ENCODE data around the gene SQOR. TPM values are rescaled to one million over a fixed set of nuclear protein-coding genes. Genes with fewer than 3 reads are reported as not detected.

Gene SQOR
- total RNA-seq, 2 donors from 2014 or later: 29.4 to 83.8 TPM

- 97% methylated on average over 3 of the region's 3 CpGs for WGBS
Observed at GRCh38 chr15:45728641-45729040, 93.8 kb downstream of the SQOR start.

GRCh38 chr15:45729141-45729540 lies 94.3 kb downstream of the SQOR start:
- no peaks in the 10 kb centered on the region for H3K36me3 ChIP-seq
- intact Hi-C loops (cut with DNase I): no loop called here
- TF ChIP-seq POLR2AphosphoS5 (IDR thresholded peaks at IDR 0.05) (no peak), CTCF (IDR thresholded peaks at IDR 0.05) (no peak), POLR2A (IDR thresholded peaks at IDR 0.05) (no peak)
- H3K9me3 ChIP-seq: no peaks in the 10 kb centered on the region
- no peaks in the 10 kb centered on the region for H3K27me3 ChIP-seq (replicated peaks; ENCODE audit: insufficient read depth)
- H3K4me3 ChIP-seq: no peak overlapping the region
- H3K4me1 ChIP-seq (replicated peaks): no peaks in the 10 kb centered on the region
- WGBS: 76% methylated on average over 7 of the region's 7 CpGs
- no peak for DNase-seq (ENCODE audit: low spot score)
- no peak overlapping the region for H3K27ac ChIP-seq

More at GRCh38 chr15:45728641-45729040, 93.8 kb downstream of the SQOR start:
- intact Hi-C loops (cut with DNase I): no loop called here
- TF ChIP-seq CTCF (IDR thresholded peaks at IDR 0.05) (no peak), POLR2A (IDR thresholded peaks at IDR 0.05) (no peak), POLR2AphosphoS5 (IDR thresholded peaks at IDR 0.05) (no peak)
- DNase-seq (ENCODE audit: low spot score): no peak
- no peak overlapping the region for H3K4me3 ChIP-seq
- no peak overlapping the region for H3K27ac ChIP-seq
- no peaks in the 10 kb centered on the region for H3K9me3 ChIP-seq
- no peaks in the 10 kb centered on the region for H3K27me3 ChIP-seq (replicated peaks; ENCODE audit: insufficient read depth)
- H3K36me3 ChIP-seq: no peaks in the 10 kb centered on the region
- no peaks in the 10 kb centered on the region for H3K4me1 ChIP-seq (replicated peaks)

- H3K27me3 ChIP-seq (replicated peaks; ENCODE audit: insufficient read depth): no peaks in the 10 kb centered on the region
- no peak overlapping the region for H3K27ac ChIP-seq
- intact Hi-C loops (cut with DNase I): no loop called here
- no peak for DNase-seq (ENCODE audit: low spot score)
- no peaks in the 10 kb centered on the region for H3K9me3 ChIP-seq
- H3K36me3 ChIP-seq: no peaks in the 10 kb centered on the region
- no peak for TF ChIP-seq CTCF (IDR thresholded peaks at IDR 0.05)
- TF ChIP-seq POLR2AphosphoS5 (IDR thresholded peaks at IDR 0.05): no peak
- TF ChIP-seq POLR2A (IDR thresholded peaks at IDR 0.05): no peak
- no peaks in the 10 kb centered on the region for H3K4me1 ChIP-seq (replicated peaks)
- 95% methylated on average over 1 of the region's 1 CpG for WGBS
- H3K4me3 ChIP-seq: no peak overlapping the region
Observed at GRCh38 chr15:45731343-45731742, 96.5 kb downstream of the SQOR start.

- H3K4me1 ChIP-seq (replicated peaks): no peaks in the 10 kb centered on the region
- no peaks in the 10 kb centered on the region for H3K27me3 ChIP-seq (replicated peaks; ENCODE audit: insufficient read depth)
- H3K27ac ChIP-seq: no peak overlapping the region
- TF ChIP-seq CTCF (IDR thresholded peaks at IDR 0.05) (no peak), POLR2AphosphoS5 (IDR thresholded peaks at IDR 0.05) (no peak), POLR2A (IDR thresholded peaks at IDR 0.05) (no peak)
- 5% methylated on average over 2 of the region's 2 CpGs for WGBS
- intact Hi-C loops (cut with DNase I): no loop called here
- no peak overlapping the region for H3K4me3 ChIP-seq
- no peaks in the 10 kb centered on the region for H3K9me3 ChIP-seq
- no peaks in the 10 kb centered on the region for H3K36me3 ChIP-seq
- peak; percentile 65 for DNase-seq (ENCODE audit: low spot score)
Observed at GRCh38 chr15:45732662-45733061, 97.8 kb downstream of the SQOR start.

DNA sequence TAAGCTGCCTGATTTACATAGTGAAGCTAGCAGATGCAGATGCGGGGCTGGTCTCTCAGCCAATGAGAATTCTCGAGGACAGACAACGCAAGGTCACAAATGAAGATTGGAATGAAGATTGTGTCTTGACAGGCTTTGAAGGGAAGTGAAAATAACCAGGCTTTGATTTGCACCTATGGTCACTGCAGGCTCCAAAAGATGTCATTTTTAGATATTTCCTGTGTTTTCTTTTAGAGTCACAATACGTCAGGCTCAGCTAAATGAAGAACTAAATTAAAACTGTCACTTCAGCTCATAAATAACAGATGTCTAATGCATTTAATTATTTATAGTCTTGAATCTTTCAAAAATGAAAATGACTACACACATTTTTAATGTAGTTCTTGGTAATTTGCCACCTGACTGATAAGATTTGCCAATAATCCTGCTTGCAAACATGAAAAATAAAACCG lies 99.5 kb downstream of the SQOR start:
- WGBS: 70% methylated on average over 5 of the region's 5 CpGs
- Histone ChIP-seq H3K4me1 (replicated peaks) (no peaks in the 10 kb centered on the region), H3K27me3 (replicated peaks; ENCODE audit: insufficient read depth) (no peaks in the 10 kb centered on the region), H3K36me3 (no peaks in the 10 kb centered on the region), H3K27ac (no peak overlapping the region), H3K9me3 (no peaks in the 10 kb centered on the region), H3K4me3 (no peak overlapping the region)
- no peak for TF ChIP-seq POLR2A (IDR thresholded peaks at IDR 0.05)
- TF ChIP-seq POLR2AphosphoS5 (IDR thresholded peaks at IDR 0.05): no peak
- TF ChIP-seq CTCF (IDR thresholded peaks at IDR 0.05): no peak
- DNase-seq (ENCODE audit: low spot score): no peak
- intact Hi-C loops (cut with DNase I): no loop called here
